GM21528 (cell line): ENCODE results near the gene STX3.
"Not testable (repeated sequence)": the region's sequence is repeated elsewhere in the genome, so short reads cannot be mapped to it uniquely, and the experiment has no call there.

Source experiments
- ATAC-seq: cut with Tn5 transposase; IDR thresholded peaks from one replicate; pipeline ENCODE4 v1.9.1; 2021; ENCODE audit warnings: mild to moderate bottlenecking, moderate library complexity; ENCODE audit not compliant: unreplicated experiment, low FRiP score

The STX3 gene

DNA sequence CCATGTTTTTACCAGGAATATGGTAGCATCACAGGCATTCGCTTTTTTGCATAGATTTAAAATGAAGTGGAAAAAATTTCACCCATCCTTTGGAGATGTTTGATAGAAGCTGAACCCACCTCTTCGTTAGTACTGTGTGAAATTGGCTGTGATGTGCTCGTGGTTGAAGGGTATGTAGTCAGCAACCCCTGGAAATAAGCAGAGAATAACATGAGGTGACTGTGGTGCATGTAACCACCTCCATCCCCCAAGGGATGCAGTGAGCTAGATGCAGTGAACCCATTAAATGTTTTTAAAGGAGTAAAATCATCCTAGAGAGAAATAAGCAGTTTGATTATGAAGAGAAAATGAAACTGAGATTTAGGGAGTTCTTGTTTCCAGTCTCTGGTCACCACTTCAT lies 74.2 kb downstream of the STX3 start:
- no peak for ATAC-seq

DNA sequence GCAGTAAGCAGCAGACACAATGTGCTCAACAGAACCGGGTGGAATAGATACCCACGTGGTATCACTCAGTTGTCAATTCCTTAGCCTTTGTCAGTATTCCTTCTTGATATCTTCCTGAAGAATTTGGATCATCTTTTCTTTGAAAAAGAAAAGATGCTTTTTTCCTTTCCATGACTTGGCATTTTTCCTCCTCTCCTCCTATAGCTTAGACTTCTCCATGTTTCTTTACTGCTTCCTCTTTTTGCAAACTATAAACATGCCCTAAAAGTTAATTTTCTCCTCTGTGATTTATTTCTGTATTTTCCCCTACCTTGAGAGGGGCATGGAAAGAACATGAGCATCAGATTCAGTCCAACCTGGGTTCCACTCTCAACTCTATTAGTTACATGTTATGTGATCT lies 78.4 kb downstream of the STX3 start:
- ATAC-seq: no peak

DNA sequence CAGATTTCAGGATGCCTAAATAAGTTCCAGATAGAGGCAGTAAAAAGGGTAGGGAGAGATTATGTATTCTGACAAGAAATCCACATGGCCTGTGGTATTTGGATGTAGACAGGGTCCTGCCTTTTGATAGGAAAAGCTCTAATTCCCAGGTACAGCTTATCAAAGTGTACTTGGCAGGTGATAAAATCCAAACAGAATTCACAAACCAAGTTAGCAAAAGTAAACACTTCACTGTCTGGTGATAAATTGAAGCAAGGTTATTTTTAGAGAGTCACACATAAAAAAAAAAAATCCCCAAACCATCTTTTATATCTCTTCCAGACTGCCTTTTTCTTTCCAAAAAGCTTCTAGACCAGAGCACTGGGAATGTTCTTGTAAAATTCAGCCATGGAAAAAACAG lies 84.4 kb downstream of the STX3 start:
- ATAC-seq: no peak

DNA sequence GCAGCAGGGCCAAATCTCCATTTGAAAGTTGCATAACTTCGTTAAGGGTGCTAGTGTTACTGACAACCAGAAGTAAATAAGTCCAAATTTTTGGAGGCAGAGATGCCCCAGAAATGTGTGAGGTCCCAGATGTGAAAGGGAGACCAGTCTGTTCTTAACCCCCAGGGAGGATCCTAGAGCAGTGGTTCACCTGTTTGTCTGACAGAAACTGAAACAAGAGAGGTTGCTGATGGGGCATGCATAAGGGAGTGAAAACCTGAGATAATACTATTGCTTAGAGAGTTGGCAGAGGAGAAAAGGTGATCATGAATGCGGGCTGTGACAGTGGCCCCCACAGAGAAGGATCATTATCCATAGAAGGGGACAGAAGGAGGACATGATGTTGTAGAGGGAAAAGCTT lies 86.3 kb downstream of the STX3 start:
- ATAC-seq: no peak

DNA sequence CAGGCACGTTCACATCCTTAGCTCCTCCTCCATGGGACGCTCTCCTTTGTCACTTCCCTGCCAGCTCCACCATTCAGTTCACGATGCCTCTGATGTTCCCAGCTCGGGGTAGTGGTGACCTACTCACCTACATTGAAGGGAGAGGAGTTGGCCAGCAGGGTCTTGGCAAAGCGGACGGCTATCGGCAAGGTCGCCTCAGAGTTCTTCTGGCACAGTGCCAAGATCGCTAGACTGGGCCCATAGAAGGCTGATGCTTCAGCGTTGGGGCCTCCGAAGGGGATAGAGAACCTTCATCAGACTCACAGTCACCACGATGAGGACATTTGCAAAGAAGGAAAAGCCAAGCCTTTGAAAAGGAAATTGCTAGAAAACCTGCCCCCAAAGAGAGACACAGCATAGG lies 87.1 kb downstream of the STX3 start:
- ATAC-seq: no peak

DNA sequence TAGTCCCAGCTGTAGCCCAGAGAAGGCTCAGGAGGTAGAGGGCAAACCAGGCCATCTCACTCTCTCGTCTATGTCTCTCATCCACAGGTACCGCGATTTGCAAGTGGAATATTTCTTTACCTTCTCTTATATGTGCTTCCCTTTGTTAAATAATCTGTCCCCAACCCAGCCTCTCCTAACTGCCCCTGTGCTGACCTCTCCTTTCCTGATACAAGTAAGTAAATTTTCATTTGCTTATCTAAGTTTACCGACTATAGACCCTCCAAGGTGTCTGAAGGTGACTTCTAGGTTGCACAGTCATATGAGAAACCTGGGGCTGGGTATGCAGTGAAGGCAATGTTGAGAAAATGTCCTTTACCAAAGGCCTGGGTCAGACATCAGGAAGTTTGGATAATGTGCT lies 90.2 kb downstream of the STX3 start, which contains the start of gene CBLIF:
Gene CBLIF, minus strand, starts transcription at position 101 of the 400 bp plus-strand sequence. Its CDS starts 46 bp downstream, at position 55.
- no peak for ATAC-seq

DNA sequence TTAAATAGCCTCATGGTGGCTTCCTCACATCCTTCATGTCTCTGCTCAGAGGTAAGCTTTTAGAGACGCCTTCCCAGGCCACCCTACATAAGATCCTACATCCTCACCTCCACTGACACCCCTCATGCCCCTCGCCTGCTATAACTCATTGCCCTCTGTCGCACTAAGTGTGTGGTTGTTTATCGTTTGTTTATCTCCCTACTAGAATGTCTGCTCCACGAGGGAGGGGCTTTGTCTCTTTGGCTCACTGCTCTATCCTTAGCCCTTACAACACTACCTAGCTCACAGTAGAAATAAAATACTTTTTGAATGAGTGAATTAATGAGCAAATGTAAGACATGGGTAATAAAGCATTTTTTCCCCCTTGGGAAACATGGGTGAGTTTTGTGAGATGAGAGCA lies 91.4 kb downstream of the STX3 start:
- ATAC-seq: no peak

DNA sequence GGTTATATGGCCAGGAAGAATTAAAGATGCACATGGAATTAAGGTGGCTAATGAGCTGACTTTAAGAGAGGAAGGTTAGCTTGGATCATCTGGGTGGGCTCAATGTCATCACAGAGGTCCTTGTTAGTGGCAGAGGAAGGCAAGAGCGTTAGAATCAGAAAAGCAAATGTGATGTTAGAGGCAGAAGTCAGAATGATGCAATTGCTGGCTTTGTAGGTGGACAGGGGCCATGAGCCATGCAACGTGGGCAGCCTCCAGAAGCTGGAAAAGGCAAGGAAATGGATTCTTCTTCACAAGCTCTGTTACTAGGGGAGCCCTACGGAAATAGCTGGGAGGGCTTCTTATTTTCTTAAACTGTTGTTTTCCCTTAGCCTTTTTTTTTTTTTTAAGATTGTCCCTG lies 92.5 kb downstream of the STX3 start:
- ATAC-seq: no peak

DNA sequence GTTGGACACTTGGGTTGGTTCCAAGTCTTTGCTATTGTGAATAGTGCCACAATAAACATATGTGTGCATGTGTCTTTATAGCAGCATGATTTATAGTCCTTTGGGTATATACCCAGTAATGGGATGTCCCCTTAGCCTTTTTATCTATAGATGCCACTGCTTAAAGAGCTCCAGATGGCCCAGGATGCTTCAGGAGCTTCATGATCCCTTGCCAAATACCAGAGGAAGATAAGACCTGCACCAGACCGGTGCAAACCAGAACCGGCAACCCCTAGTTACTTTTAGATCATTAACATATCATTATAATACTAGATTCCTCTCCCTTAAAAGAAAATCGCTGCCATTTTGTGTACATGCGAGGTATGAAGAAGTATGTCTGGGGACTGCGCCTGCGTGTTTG lies 93.3 kb downstream of the STX3 start:
- ATAC-seq: not testable (repeated sequence)

DNA sequence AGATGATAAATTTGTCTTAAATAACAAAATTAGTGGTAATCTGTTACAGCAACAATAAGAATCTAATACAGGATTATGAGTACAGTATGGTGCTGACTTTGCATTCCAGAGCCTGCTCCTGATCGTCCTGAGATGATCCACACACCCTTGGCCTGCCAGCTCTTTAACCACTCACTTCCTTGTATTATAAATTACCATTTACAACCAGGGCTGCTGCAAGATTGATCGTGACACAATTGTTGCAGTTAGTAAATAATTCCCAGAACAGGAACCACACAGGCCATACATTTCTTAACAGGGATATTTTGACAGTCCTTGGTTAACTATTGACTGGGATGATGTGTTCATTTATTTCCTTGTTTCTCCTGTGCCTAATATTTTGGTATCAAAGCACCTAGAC lies 94.0 kb downstream of the STX3 start:
- no peak for ATAC-seq

DNA sequence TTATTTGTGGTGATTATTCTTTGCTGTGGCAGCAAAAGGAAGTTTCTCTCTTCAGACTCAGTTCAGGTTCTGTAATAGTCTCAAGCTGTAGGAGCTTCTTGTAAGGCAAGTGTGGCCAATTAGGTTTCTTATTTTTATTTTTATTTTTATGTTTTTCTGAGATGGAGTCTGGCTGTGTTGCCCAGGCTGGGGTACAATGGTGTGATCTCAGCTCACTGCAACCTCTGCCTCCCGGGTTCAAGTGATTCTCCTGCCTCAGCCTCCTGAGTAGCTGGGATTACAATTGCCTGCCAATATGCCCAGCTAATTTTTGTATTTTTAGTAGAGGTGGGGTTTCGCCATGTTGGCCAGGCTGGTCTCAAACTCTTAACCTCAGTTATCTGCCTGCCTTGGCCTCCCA lies 94.4 kb downstream of the STX3 start:
- not testable (repeated sequence) for ATAC-seq

DNA sequence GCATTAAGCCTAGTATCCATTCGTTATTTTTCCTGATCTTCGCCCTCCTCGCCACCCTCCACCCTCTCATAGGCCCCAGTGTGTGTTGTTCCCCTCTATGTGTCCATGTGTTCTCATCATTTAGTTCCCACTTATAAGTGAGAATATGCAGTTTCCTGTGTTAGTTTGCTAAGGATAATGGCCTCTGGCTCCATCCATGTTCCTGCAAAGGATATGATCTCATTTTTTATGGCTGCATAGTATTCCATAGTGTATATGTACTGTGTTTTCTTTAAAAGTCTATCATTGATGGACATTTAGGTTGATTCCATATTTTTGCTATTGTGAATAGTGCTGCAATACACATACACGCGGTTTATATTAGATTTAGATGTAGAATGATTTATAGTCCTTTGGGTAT lies 96.2 kb downstream of the STX3 start:
- ATAC-seq: not testable (repeated sequence)

DNA sequence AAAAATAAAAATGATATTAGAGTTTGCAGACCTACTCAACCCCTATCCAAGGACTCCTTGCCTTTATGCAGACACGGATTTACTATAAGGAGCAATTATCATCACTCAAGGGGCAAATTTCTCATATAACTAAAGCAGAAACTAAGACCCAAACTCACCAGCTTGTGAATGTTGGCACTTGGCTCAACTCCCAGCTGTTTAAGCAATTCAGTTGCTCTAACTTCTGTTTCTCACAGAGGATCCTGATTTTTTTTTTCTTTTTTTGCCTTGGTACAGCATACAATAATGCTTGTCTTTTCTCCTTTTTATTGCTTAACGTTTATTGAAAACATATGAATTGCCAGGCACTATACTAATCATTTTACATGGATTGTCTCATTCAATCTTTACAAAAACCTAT lies 99.7 kb downstream of the STX3 start:
- no peak for ATAC-seq
